ENCODE results near the gene GPHA2.

Gene GPHA2

GRCh38 chr11:64967375-64967774 lies 31.7 kb upstream of the GPHA2 start:
- Histone ChIP-seq H3K9me3 (replicated peaks; ENCODE audit: insufficient read depth, low read length) (no peaks in the 10 kb centered on the region), H3K79me2 (ENCODE audit: low read length) (no peaks in the 10 kb centered on the region), H3K4me3 (ENCODE audit: low read length) (no peak overlapping the region), H3K36me3 (replicated peaks; ENCODE audit: insufficient read depth, low read length) (no peaks in the 10 kb centered on the region), H3K4me2 (ENCODE audit: low read depth, low read length) (no peak overlapping the region), H3K27ac (ENCODE audit: low read length) (no peak overlapping the region), H3K4me1 (ENCODE audit: low read length) (no peaks in the 10 kb centered on the region), H3K27me3 (replicated peaks; ENCODE audit: insufficient read depth, low read length) (no peaks in the 10 kb centered on the region), H3K9me2 (replicated peaks; ENCODE audit: insufficient read depth, low read length) (no peaks in the 10 kb centered on the region), H4K20me1 (ENCODE audit: insufficient read depth, low read length) (no peaks in the 10 kb centered on the region), H3F3A (ENCODE audit: insufficient read depth, low read length) (no peaks in the 10 kb centered on the region), H2AFZ (ENCODE audit: low read length) (no peak overlapping the region), H3K9ac (ENCODE audit: low read length) (no peak overlapping the region)
- no peak for DNase-seq
- no peak for TF ChIP-seq CTCF (IDR thresholded peaks at IDR 0.05; ENCODE audit: low read length)
- no peak for TF ChIP-seq EZH2 (optimal IDR thresholded peaks at IDR 0.05; ENCODE audit: low read depth, low read length)
- no peak for TF ChIP-seq EZH2phosphoT487 (IDR thresholded peaks at IDR 0.05; ENCODE audit: low read length)

GRCh38 chr11:64963072-64963631 lies 27.5 kb upstream of the GPHA2 start:
- no peaks in the 10 kb centered on the region for H4K20me1 ChIP-seq (ENCODE audit: insufficient read depth, low read length)
- TF ChIP-seq EZH2phosphoT487 (IDR thresholded peaks at IDR 0.05; ENCODE audit: low read length) (no peak), EZH2 (optimal IDR thresholded peaks at IDR 0.05; ENCODE audit: low read depth, low read length) (no peak), CTCF (IDR thresholded peaks at IDR 0.05; ENCODE audit: low read length) (no peak)
- no peaks in the 10 kb centered on the region for H3K36me3 ChIP-seq (replicated peaks; ENCODE audit: insufficient read depth, low read length)
- no peak overlapping the region for H2AFZ ChIP-seq (ENCODE audit: low read length)
- H3K79me2 ChIP-seq (ENCODE audit: low read length) = no peaks in the 10 kb centered on the region
- H3K4me1 ChIP-seq (ENCODE audit: low read length) = no peaks in the 10 kb centered on the region
- H3F3A ChIP-seq (ENCODE audit: insufficient read depth, low read length) = no peaks in the 10 kb centered on the region
- no peak overlapping the region for H3K27ac ChIP-seq (ENCODE audit: low read length)
- H3K9me3 ChIP-seq (replicated peaks; ENCODE audit: insufficient read depth, low read length) = no peaks in the 10 kb centered on the region
- no peak overlapping the region for H3K4me2 ChIP-seq (ENCODE audit: low read depth, low read length)
- H3K27me3 ChIP-seq (replicated peaks; ENCODE audit: insufficient read depth, low read length) = no peaks in the 10 kb centered on the region
- no peak overlapping the region for H3K9ac ChIP-seq (ENCODE audit: low read length)
- H3K9me2 ChIP-seq (replicated peaks; ENCODE audit: insufficient read depth, low read length) = no peaks in the 10 kb centered on the region
- DNase-seq = no peak
- H3K4me3 ChIP-seq (ENCODE audit: low read length) = no peak overlapping the region

DNA sequence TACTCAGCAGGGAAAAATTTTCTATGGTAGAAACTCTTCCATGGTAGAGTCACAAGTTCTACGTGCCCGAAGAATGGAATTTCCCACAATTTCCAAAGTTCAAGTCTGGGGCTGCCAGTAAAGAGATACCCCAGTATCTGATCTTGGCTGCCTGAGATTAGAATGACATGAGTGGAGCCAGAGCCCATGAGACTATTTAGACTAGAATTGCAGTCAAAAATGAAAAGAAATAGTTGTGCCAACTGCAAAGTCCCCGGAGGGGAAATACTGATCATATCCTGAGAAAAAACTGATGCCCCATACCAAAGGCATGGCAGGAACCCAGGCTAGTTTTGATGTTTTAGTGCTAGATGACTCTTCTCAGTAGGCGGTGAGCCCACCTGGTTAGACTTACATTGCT lies 25.0 kb upstream of the GPHA2 start:
- no peaks in the 10 kb centered on the region for H3K79me2 ChIP-seq (ENCODE audit: low read length)
- H3K27ac ChIP-seq (ENCODE audit: low read length) = no peak overlapping the region
- H3K9me3 ChIP-seq (replicated peaks; ENCODE audit: insufficient read depth, low read length) = no peaks in the 10 kb centered on the region
- no peak overlapping the region for H2AFZ ChIP-seq (ENCODE audit: low read length)
- H3K9ac ChIP-seq (ENCODE audit: low read length) = no peak overlapping the region
- H3K9me2 ChIP-seq (replicated peaks; ENCODE audit: insufficient read depth, low read length) = no peaks in the 10 kb centered on the region
- no peaks in the 10 kb centered on the region for H3K4me1 ChIP-seq (ENCODE audit: low read length)
- TF ChIP-seq CTCF (IDR thresholded peaks at IDR 0.05; ENCODE audit: low read length) (no peak), EZH2 (optimal IDR thresholded peaks at IDR 0.05; ENCODE audit: low read depth, low read length) (no peak), EZH2phosphoT487 (IDR thresholded peaks at IDR 0.05; ENCODE audit: low read length) (no peak)
- no peak for DNase-seq
- H3K36me3 ChIP-seq (replicated peaks; ENCODE audit: insufficient read depth, low read length) = no peaks in the 10 kb centered on the region
- no peaks in the 10 kb centered on the region for H3K27me3 ChIP-seq (replicated peaks; ENCODE audit: insufficient read depth, low read length)
- H3F3A ChIP-seq (ENCODE audit: insufficient read depth, low read length) = no peaks in the 10 kb centered on the region
- no peaks in the 10 kb centered on the region for H4K20me1 ChIP-seq (ENCODE audit: insufficient read depth, low read length)
- H3K4me2 ChIP-seq (ENCODE audit: low read depth, low read length) = no peak overlapping the region
- H3K4me3 ChIP-seq (ENCODE audit: low read length) = no peak overlapping the region
